ENCODE measurements around the gene FAM124A.

DNA sequence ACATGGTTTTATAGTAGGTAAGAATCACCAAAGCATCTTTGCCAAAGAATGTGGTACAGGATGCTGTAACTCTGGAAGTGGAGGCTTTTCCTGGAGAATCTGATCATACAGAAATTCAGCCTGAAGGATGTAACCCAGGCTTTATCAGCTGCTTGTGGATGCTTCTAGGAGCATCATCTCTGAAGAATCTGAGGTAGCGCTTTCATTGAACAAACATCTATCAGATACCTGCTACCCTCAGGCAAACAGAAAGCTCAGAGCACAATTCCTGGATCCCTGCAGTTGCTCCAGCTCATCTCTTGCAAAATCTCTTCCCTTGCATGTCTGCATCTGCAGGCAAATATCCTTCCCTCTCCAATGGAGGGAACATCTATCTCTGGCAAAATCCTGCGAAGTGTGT lies 9.3 kb downstream of the FAM124A start:
- TF ChIP-seq POLR2A (IDR thresholded peaks at IDR 0.05), result no peak
- no peak for TF ChIP-seq CTCF (IDR thresholded peaks at IDR 0.05)
- no peak for TF ChIP-seq EP300 (IDR thresholded peaks at IDR 0.05)
